Mesenchymal stem cell (in vitro differentiated cells and primary cell): ENCODE data around the gene RTEL1.

Experiments
- DNase-seq: peaks from one replicate; pipeline ENCODE4 v3.0.0-alpha.2; 2013
- H2AFZ ChIP-seq: one replicate; pipeline ENCODE4 v1.6.1; 2013; ENCODE audit warnings: low read depth, mild to moderate bottlenecking, control low read depth, inconsistent platforms, low read length, moderate library complexity
- H2AK5ac ChIP-seq: 2 replicates; pipeline ENCODE4 v1.6.1; 2013; ENCODE audit warnings: low read length, moderate library complexity, mild to moderate bottlenecking, inconsistent platforms; ENCODE audit not compliant: severe bottlenecking
- H2BK120ac ChIP-seq: one replicate; pipeline ENCODE4 v1.6.1; 2013; ENCODE audit warnings: low read depth, mild to moderate bottlenecking, inconsistent platforms, low read length, moderate library complexity
- H2BK12ac ChIP-seq, 2 experiments: one replicate each; pipeline ENCODE4 v1.6.1; 2013; ENCODE audit warnings: inconsistent platforms in 2 of 2, low read length in 2 of 2, mild to moderate bottlenecking in 2 of 2, moderate library complexity in 2 of 2, control low read depth in 1 of 2
- H2BK15ac ChIP-seq: one replicate; pipeline ENCODE4 v1.6.1; 2013; ENCODE audit warnings: mild to moderate bottlenecking, low read depth, inconsistent platforms; ENCODE audit not compliant: poor library complexity, severe bottlenecking
- H2BK5ac ChIP-seq: 2 replicates; pipeline ENCODE4 v1.6.1; 2013; ENCODE audit warnings: low read depth, mild to moderate bottlenecking, low read length, control low read depth, inconsistent platforms; ENCODE audit not compliant: poor library complexity, severe bottlenecking
- H3K14ac ChIP-seq, 2 experiments: one replicate each; pipeline ENCODE4 v1.6.1; 2013; ENCODE audit warnings: inconsistent platforms in 2 of 2, low read length in 2 of 2, control low read depth in 1 of 2, mild to moderate bottlenecking in 1 of 2, moderate library complexity in 1 of 2
- H3K18ac ChIP-seq, 2 experiments: one replicate each; pipeline ENCODE4 v1.6.1; 2013; ENCODE audit warnings: inconsistent platforms in 2 of 2, low read length in 2 of 2, control low read depth in 1 of 2, low read depth in 1 of 2, mild to moderate bottlenecking in 1 of 2
- H3K23ac ChIP-seq, 2 experiments: one replicate each; pipeline ENCODE4 v1.6.1; 2013; ENCODE audit warnings: inconsistent platforms in 2 of 2, low read length in 2 of 2, mild to moderate bottlenecking in 2 of 2, moderate library complexity in 2 of 2, control low read depth in 1 of 2
- H3K27ac ChIP-seq: 2 replicates; pipeline ENCODE4 v1.5.1; 2013; ENCODE audit warnings: mild to moderate bottlenecking, moderate library complexity, low read length, control low read depth, inconsistent platforms; ENCODE audit not compliant: poor library complexity, severe bottlenecking
- H3K27me3 ChIP-seq, 2 experiments: 2 replicates each; pipeline versions ENCODE4 v1.6.1 to v1.7.0; 2013; ENCODE audit warnings: low read length in 2 of 2, mild to moderate bottlenecking in 2 of 2, moderate library complexity in 2 of 2, control low read depth in 1 of 2, inconsistent platforms in 1 of 2; ENCODE audit not compliant: control insufficient read depth in 1 of 2, insufficient read depth in 1 of 2
- H3K36me3 ChIP-seq, 2 experiments: 2 replicates each; pipeline versions ENCODE4 v1.6.1 to v1.7.0; 2013; ENCODE audit warnings: low read length in 2 of 2, control low read depth in 1 of 2, inconsistent platforms in 1 of 2, low read depth in 1 of 2, mild to moderate bottlenecking in 1 of 2; ENCODE audit not compliant: insufficient read depth in 2 of 2, control insufficient read depth in 1 of 2
- H3K4ac ChIP-seq, 2 experiments: one replicate each; pipeline ENCODE4 v1.6.1; 2013; ENCODE audit warnings: inconsistent platforms in 2 of 2, low read length in 2 of 2, mild to moderate bottlenecking in 2 of 2, moderate library complexity in 2 of 2, control low read depth in 1 of 2, low read depth in 1 of 2
- H3K4me1 ChIP-seq: 2 replicates; pipeline ENCODE4 v1.6.1; 2013; ENCODE audit warnings: low read depth, low read length, control low read depth; ENCODE audit not compliant: control insufficient read depth, insufficient read depth
- H3K4me2 ChIP-seq: 2 replicates; pipeline ENCODE4 v1.6.1; 2013; ENCODE audit warnings: low read length, mild to moderate bottlenecking, inconsistent platforms; ENCODE audit not compliant: poor library complexity, severe bottlenecking
- H3K4me3 ChIP-seq, 2 experiments: 2 replicates each; pipeline versions ENCODE4 v1.5.1 to v1.7.0; 2013; ENCODE audit warnings: low read length in 2 of 2, mild to moderate bottlenecking in 2 of 2, control low read depth in 1 of 2, low read depth in 1 of 2; ENCODE audit not compliant: insufficient read depth in 1 of 2
- H3K79me1 ChIP-seq: replicated peaks from 2 replicates; pipeline ENCODE4 v1.6.1; 2013; ENCODE audit warnings: mild to moderate bottlenecking, control low read depth, low read length, inconsistent platforms; ENCODE audit not compliant: poor library complexity, severe bottlenecking
- H3K9ac ChIP-seq: 2 replicates; pipeline ENCODE4 v1.7.0; 2013; ENCODE audit warnings: mild to moderate bottlenecking, low read length, moderate library complexity
- H3K9me3 ChIP-seq: 2 replicates; pipeline ENCODE4 v1.7.0; 2013; ENCODE audit warnings: mild to moderate bottlenecking, low read length; ENCODE audit not compliant: control insufficient read depth
- H4K8ac ChIP-seq: one replicate; pipeline ENCODE4 v1.6.1; 2013; ENCODE audit warnings: inconsistent platforms, mild to moderate bottlenecking, low read length, moderate library complexity
- H4K91ac ChIP-seq: one replicate; pipeline ENCODE4 v1.6.1; 2013; ENCODE audit warnings: mild to moderate bottlenecking, low read length, inconsistent platforms
- WGBS: methylation state at CpG from one replicate; pipeline ENCODE4 v1.1.7; 2013; ENCODE audit warnings: mixed read lengths; 5-methylcytosine and 5-hydroxymethylcytosine counted together

The RTEL1 gene

GRCh38 chr20:63701051-63701328, 42.9 kb downstream of the RTEL1 start:
- H3K9ac ChIP-seq = no peak overlapping the region
- H2BK15ac ChIP-seq = no peak overlapping the region
- H3K4me3 ChIP-seq = no peak overlapping the region
- no peak overlapping the region for H3K23ac ChIP-seq
- no peak overlapping the region for H2AFZ ChIP-seq
- no peak overlapping the region for H2BK120ac ChIP-seq
- no peak overlapping the region for H4K91ac ChIP-seq
- H2AK5ac ChIP-seq = peak overlapping the region; percentile 73
- H4K8ac ChIP-seq = no peak overlapping the region
- no peak overlapping the region for H3K4ac ChIP-seq
- H2BK5ac ChIP-seq = no peak overlapping the region
- no peaks in the 10 kb centered on the region for H3K9me3 ChIP-seq
- no peak for DNase-seq
- H2BK12ac ChIP-seq = no peak overlapping the region
- no peaks in the 10 kb centered on the region for H3K27me3 ChIP-seq
- 72% methylated on average over 5 of the region's 5 CpGs for WGBS
- no peak overlapping the region for H3K4me2 ChIP-seq
- peaks cover 34% of the 10 kb centered on the region for H3K79me1 ChIP-seq
- no peak overlapping the region for H3K18ac ChIP-seq
- no peak overlapping the region for H3K27ac ChIP-seq
- no peak overlapping the region for H3K14ac ChIP-seq
- peaks cover 29 to 72% of the 10 kb centered on the region in 2 experiments for H3K36me3 ChIP-seq
- H3K4me1 ChIP-seq = peaks cover 74% of the 10 kb centered on the region

- WGBS = 90% methylated on average over 14 of the region's 14 CpGs
- Histone ChIP-seq H3K36me3 (peaks cover 34 to 74% of the 10 kb centered on the region in 2 experiments), H4K91ac (peak overlapping the region; percentile 73), H3K14ac (no peak overlapping the region), H2AFZ (no peak overlapping the region), H3K79me1 (peaks cover 34% of the 10 kb centered on the region), H3K18ac (no peak overlapping the region), H2AK5ac (peak overlapping the region; percentile 73), H2BK12ac (peak overlapping the region; percentile 38 to 44), H4K8ac (peak overlapping the region; percentile 14), H3K27me3 (no peaks in the 10 kb centered on the region), H3K27ac (no peak overlapping the region), H3K9me3 (no peaks in the 10 kb centered on the region), H3K4me1 (peaks cover 74% of the 10 kb centered on the region), H3K9ac (no peak overlapping the region), H3K23ac (no peak overlapping the region), H3K4me2 (no peak overlapping the region), H2BK120ac (no peak overlapping the region), H3K4me3 (no peak overlapping the region), H2BK15ac (peak overlapping the region; percentile 19), H2BK5ac (no peak overlapping the region), H3K4ac (no peak overlapping the region)
- no peak for DNase-seq
Measured at GRCh38 chr20:63701329-63702035, 43.4 kb downstream of the RTEL1 start.

GRCh38 chr20:63702036-63702665, 44.0 kb downstream of the RTEL1 start:
- 94% methylated on average over 16 of the region's 16 CpGs for WGBS
- no peak overlapping the region for H3K23ac ChIP-seq

GRCh38 chr20:63702751-63703470, 44.8 kb downstream of the RTEL1 start:
- Histone ChIP-seq H3K4ac (no peak overlapping the region), H4K8ac (no peak overlapping the region), H3K4me2 (no peak overlapping the region), H3K36me3 (peaks cover 36 to 63% of the 10 kb centered on the region in 2 experiments), H3K79me1 (peaks cover 27% of the 10 kb centered on the region), H2BK12ac (no peak overlapping the region), H2AK5ac (no peak overlapping the region), H3K9me3 (no peaks in the 10 kb centered on the region), H3K4me3 (no peak overlapping the region), H2BK5ac (no peak overlapping the region), H2BK120ac (no peak overlapping the region), H3K18ac (no peak overlapping the region), H3K14ac (no peak overlapping the region), H3K27ac (no peak overlapping the region), H4K91ac (no peak overlapping the region), H3K27me3 (no peaks in the 10 kb centered on the region), H3K9ac (no peak overlapping the region), H2BK15ac (no peak overlapping the region), H2AFZ (no peak overlapping the region), H3K23ac (no peak overlapping the region), H3K4me1 (peaks cover 64% of the 10 kb centered on the region)
- WGBS = 85% methylated on average over 11 of the region's 13 CpGs
- DNase-seq = no peak

More at GRCh38 chr20:63702036-63702665, 44.0 kb downstream of the RTEL1 start:
- Histone ChIP-seq H3K4ac (no peak overlapping the region), H3K18ac (no peak overlapping the region), H3K4me3 (no peak overlapping the region), H3K9me3 (no peaks in the 10 kb centered on the region), H4K91ac (peak overlapping the region; percentile 73), H3K27me3 (no peaks in the 10 kb centered on the region), H2AFZ (no peak overlapping the region), H2BK5ac (no peak overlapping the region), H3K36me3 (peaks cover 36 to 69% of the 10 kb centered on the region in 2 experiments), H2BK15ac (no peak overlapping the region), H3K14ac (no peak overlapping the region), H3K27ac (no peak overlapping the region), H3K4me1 (peaks cover 71% of the 10 kb centered on the region), H4K8ac (peak overlapping the region; percentile 3), H3K9ac (no peak overlapping the region), H2AK5ac (peak overlapping the region; percentile 18), H2BK12ac (peak overlapping the region in 1 of 2 experiments; percentile 9), H2BK120ac (no peak overlapping the region), H3K79me1 (peaks cover 29% of the 10 kb centered on the region), H3K4me2 (no peak overlapping the region)
- DNase-seq = no peak
